ENCODE results near the gene CAVIN1. TPM values are rescaled to one million over a fixed set of nuclear protein-coding genes. Genes with fewer than 3 reads are reported as not detected.
A peak's percentile ranks its signal among the peaks of the same experiment; 100 is the strongest.

The CAVIN1 gene
- total RNA-seq, 2 experiments from 2014 or later = 1.7 to 2.0 TPM

GRCh38 chr17:42358434-42358833 is 64.6 kb downstream of the CAVIN1 start:
- DNase-seq (no peak), ATAC-seq (no peak)
- Mint-ChIP-seq H3K9me3 (ENCODE audit: insufficient read depth) (no peaks in the 10 kb centered on the region), H3K27ac (peak overlapping the region; percentile 37), H3K4me3 (no peak overlapping the region), H3K36me3 (ENCODE audit: low read depth) (peaks cover 21% of the 10 kb centered on the region), H3K27me3 (ENCODE audit: low read depth) (no peaks in the 10 kb centered on the region), H3K4me1 (ENCODE audit: low read depth) (peaks cover 56% of the 10 kb centered on the region)
- ChIA-PET CTCF (interaction anchor here (1.1 to 2.6 kb wide), 10 partner anchors 13 to 169 kb away, joined by 3 to 12 read pairs (median 4); partner anchors contain the start of gene STAT3), POLR2A (interaction anchor here (1.2 to 2.7 kb wide), 2 partner anchors 12 to 31 kb away, joined by 5 to 9 read pairs; partner anchors contain the start of gene STAT3)

GRCh38 chr17:42354956-42355843 is 67.9 kb downstream of the CAVIN1 start:
- ATAC-seq = no peak
- no peak for DNase-seq
- Mint-ChIP-seq H3K4me3 (no peak overlapping the region), H3K27ac (no peak overlapping the region), H3K36me3 (ENCODE audit: low read depth) (peaks cover 6% of the 10 kb centered on the region), H3K4me1 (ENCODE audit: low read depth) (peaks cover 34% of the 10 kb centered on the region), H3K27me3 (ENCODE audit: low read depth) (no peaks in the 10 kb centered on the region), H3K9me3 (ENCODE audit: insufficient read depth) (no peaks in the 10 kb centered on the region)
- ChIA-PET CTCF (interaction anchor here (0.7 to 1.7 kb wide), 3 partner anchors 14 to 51 kb away, joined by 3 to 6 read pairs (median 4); no protein-coding TSS in a partner anchor), POLR2A (no interaction called here)

Other genes starting within 250 kb of the CAVIN1 start
- under 1 TPM; 0.05 to 0.13 TPM for gene KCNH4, start 242.1 kb downstream of the CAVIN1 start, total RNA-seq
- not detected for gene HCRT, start 237.8 kb downstream of the CAVIN1 start, total RNA-seq
- 10 to 100 TPM; 16.6 to 17.2 TPM for gene GHDC, start 228.8 kb downstream of the CAVIN1 start, total RNA-seq
- gene STAT5B, start 146.9 kb downstream of the CAVIN1 start, total RNA-seq = 10 to 100 TPM; 92.7 to 94.4 TPM
- 100 to 1,000 TPM; 117 to 119 TPM for gene STAT5A, start 134.8 kb downstream of the CAVIN1 start, total RNA-seq
- 100 to 1,000 TPM in 1 of 2 experiments, 10 to 100 TPM in 1; 94.7 to 101 TPM for gene STAT3, start 34.8 kb downstream of the CAVIN1 start, total RNA-seq
- 1 to 10 TPM; 2.1 to 2.2 TPM for gene ATP6V0A1, start 35.6 kb upstream of the CAVIN1 start, total RNA-seq
- 10 to 100 TPM; 19.3 to 20.5 TPM for gene NAGLU, start 113.0 kb upstream of the CAVIN1 start, total RNA-seq
- under 1 TPM; 0.53 to 0.60 TPM for gene HSD17B1, start 129.7 kb upstream of the CAVIN1 start, total RNA-seq
- gene COASY, start 138.9 kb upstream of the CAVIN1 start, total RNA-seq = 10 to 100 TPM; 54.8 to 62.1 TPM
- 10 to 100 TPM; 65.8 to 65.9 TPM for gene MLX, start 143.8 kb upstream of the CAVIN1 start, total RNA-seq
- gene PSMC3IP, start 154.5 kb upstream of the CAVIN1 start, total RNA-seq = 10 to 100 TPM; 19.2 to 21.8 TPM
- 10 to 100 TPM; 53.6 to 54.7 TPM for gene RETREG3, start 186.1 kb upstream of the CAVIN1 start, total RNA-seq
- 10 to 100 TPM; 82.3 to 83.4 TPM for gene TUBG1, start 186.4 kb upstream of the CAVIN1 start, total RNA-seq
- 1 to 10 TPM; 8.0 to 8.1 TPM for gene TUBG2, start 236.0 kb upstream of the CAVIN1 start, total RNA-seq

Data from activated CD8-positive, alpha-beta T cell treated with anti-CD3 and anti-CD28 coated beads, Interleukin-2, amount 10 ng/mL, durations not matched to agents 7 days and 5 days (primary cell).